Natural killer cell treated with Interleukin-12 subunit alpha and Interleukin-12 subunit beta and Interleukin-15 and Interleukin-18, amount 100 ng/mL, for 72 hours (primary cell): ENCODE data around the gene ZNF541. TPM values are rescaled to one million over a fixed set of nuclear protein-coding genes. Genes with fewer than 3 reads are reported as not detected.

Source experiments
- total RNA-seq, 2 donors: library from RNA; stranded (reverse); gene quantifications; one replicate each; pipeline ENCODE4 v1.2.3, GENCODE V29; 2022

The ZNF541 gene
- total RNA-seq, 2 donors from 2014 or later: 0.10 TPM; not detected in 1

Other genes starting within 250 kb of the ZNF541 start
- gene C5AR2, start 241.0 kb downstream of the ZNF541 start, total RNA-seq: 1 to 10 TPM in 1 of 2 donors, under 1 TPM in 1; 0.19 to 2.6 TPM
- 10 to 100 TPM; 17.7 to 43.9 TPM for gene DHX34, start 223.8 kb downstream of the ZNF541 start, total RNA-seq
- not detected for gene MEIS3, start 153.6 kb downstream of the ZNF541 start, total RNA-seq
- gene SLC8A2, start 101.3 kb downstream of the ZNF541 start, total RNA-seq: not detected
- 10 to 100 TPM in 1 of 2 donors, 1 to 10 TPM in 1; 4.9 to 11.4 TPM for gene KPTN, start 88.9 kb downstream of the ZNF541 start, total RNA-seq
- 10 to 100 TPM; 69.9 to 78.8 TPM for gene NAPA, start 58.1 kb downstream of the ZNF541 start, total RNA-seq
- 10 to 100 TPM; 14.4 to 17.5 TPM for gene BICRA, start 36.0 kb upstream of the ZNF541 start, total RNA-seq
- gene EHD2, start 140.3 kb upstream of the ZNF541 start, total RNA-seq: not detected
- gene NOP53, start 172.4 kb upstream of the ZNF541 start, total RNA-seq: 100 to 1,000 TPM; 180 to 213 TPM
- 100 to 1,000 TPM in 1 of 2 donors, 10 to 100 TPM in 1; 68.9 to 118 TPM for gene SELENOW, start 205.6 kb upstream of the ZNF541 start, total RNA-seq
- gene TPRX1, start 231.4 kb upstream of the ZNF541 start, total RNA-seq: not detected
- gene CRX, start 248.8 kb upstream of the ZNF541 start, total RNA-seq: not detected